ENCODE measurements around the gene CCDC116.

The CCDC116 gene

GRCh38 chr22:21632237-21632895, at the start of gene CCDC116:
Gene CCDC116 (plus strand): TSS chr22:21632760. CDS start chr22:21633182, 422 bp downstream.
- DNase-seq (ENCODE audit: extremely low read depth, low read depth): no peak
- H3K4me3 ChIP-seq (replicated peaks; ENCODE audit: low read depth, low read length): no peak within 1 kb of the TSS
- TF ChIP-seq CTCF (IDR thresholded peaks at IDR 0.05; ENCODE audit: low read depth, low read length, missing control alignments): no peak

- no peak overlapping the region for H3K4me3 ChIP-seq (replicated peaks; ENCODE audit: low read depth, low read length)
- no peak for TF ChIP-seq CTCF (IDR thresholded peaks at IDR 0.05; ENCODE audit: low read depth, low read length, missing control alignments)
- no peak for DNase-seq (ENCODE audit: extremely low read depth, low read depth)
Observed at GRCh38 chr22:21582801-21583740, 49.5 kb upstream of the CCDC116 start.

GRCh38 chr22:21585389-21585788, 47.2 kb upstream of the CCDC116 start:
- no peak for TF ChIP-seq CTCF (IDR thresholded peaks at IDR 0.05; ENCODE audit: low read depth, low read length, missing control alignments)
- no peak overlapping the region for H3K4me3 ChIP-seq (replicated peaks; ENCODE audit: low read depth, low read length)
- no peak for DNase-seq (ENCODE audit: extremely low read depth, low read depth)

GRCh38 chr22:21587803-21588611, 44.6 kb upstream of the CCDC116 start:
- H3K4me3 ChIP-seq (replicated peaks; ENCODE audit: low read depth, low read length): no peak overlapping the region
- TF ChIP-seq CTCF (IDR thresholded peaks at IDR 0.05; ENCODE audit: low read depth, low read length, missing control alignments): no peak

GRCh38 chr22:21589396-21589795, 43.2 kb upstream of the CCDC116 start:
- TF ChIP-seq CTCF (IDR thresholded peaks at IDR 0.05; ENCODE audit: low read depth, low read length, missing control alignments): no peak
- H3K4me3 ChIP-seq (replicated peaks; ENCODE audit: low read depth, low read length): no peak overlapping the region
- no peak for DNase-seq (ENCODE audit: extremely low read depth, low read depth)

More at GRCh38 chr22:21587803-21588611, 44.6 kb upstream of the CCDC116 start:
- no peak for DNase-seq (ENCODE audit: extremely low read depth, low read depth)

GRCh38 chr22:21590809-21591641, 41.5 kb upstream of the CCDC116 start:
- H3K4me3 ChIP-seq (replicated peaks; ENCODE audit: low read depth, low read length): no peak overlapping the region
- no peak for TF ChIP-seq CTCF (IDR thresholded peaks at IDR 0.05; ENCODE audit: low read depth, low read length, missing control alignments)
- no peak for DNase-seq (ENCODE audit: extremely low read depth, low read depth)

Measured in HFF-Myc (cell line).